ENCODE data around the gene GFRA3.

The GFRA3 gene

DNA sequence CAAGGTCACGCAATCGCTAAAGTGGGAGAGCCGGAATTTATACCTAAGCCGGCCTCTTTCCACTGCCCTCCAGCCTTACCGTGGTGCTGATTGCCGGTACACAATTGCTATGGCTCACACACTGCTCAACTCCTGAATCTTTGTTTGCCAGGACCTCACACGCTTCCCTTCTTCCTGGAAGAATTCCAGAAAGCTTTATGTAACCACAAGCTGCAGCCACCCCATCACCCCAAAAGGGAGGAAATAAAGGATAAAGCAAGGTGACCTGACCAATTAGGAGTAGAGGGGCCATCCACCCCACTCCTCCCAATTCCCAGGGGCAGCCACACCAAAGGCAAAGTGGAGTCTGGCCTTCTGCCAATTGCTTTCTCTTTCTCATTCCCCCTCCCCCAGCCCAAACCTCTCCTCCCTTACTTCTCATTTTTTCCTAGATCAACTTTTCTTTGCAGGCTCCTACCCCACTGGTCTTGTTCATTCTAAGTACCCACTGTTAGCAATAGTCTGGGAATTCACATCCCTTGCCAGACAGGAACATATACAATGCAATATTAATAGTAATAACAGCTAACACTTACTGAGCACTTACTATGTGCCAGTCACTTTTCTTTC lies 43.3 kb downstream of the GFRA3 start:
- no peak for TF ChIP-seq CTCF (IDR thresholded peaks at IDR 0.05)

DNA sequence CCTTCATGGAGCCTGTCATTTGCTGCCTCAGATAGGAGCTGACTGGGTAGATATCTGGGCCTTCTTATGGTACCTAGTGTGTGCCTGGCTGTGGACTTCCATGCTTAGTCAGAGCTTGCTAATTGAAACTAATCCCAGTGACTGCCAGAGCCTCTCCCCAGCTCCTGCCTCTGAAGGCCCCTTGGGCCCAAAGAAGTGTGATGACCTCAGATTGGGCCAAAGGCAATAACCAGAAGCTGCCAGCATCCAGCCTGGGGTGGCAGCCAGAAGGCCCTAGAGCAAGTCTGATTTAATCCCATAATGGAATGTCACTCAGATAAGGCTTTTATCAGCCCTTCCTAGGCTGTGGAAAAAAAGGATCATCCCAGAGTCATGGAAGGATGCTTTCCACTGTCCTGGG lies 44.2 kb downstream of the GFRA3 start:
- no peak for TF ChIP-seq CTCF (IDR thresholded peaks at IDR 0.05)

DNA sequence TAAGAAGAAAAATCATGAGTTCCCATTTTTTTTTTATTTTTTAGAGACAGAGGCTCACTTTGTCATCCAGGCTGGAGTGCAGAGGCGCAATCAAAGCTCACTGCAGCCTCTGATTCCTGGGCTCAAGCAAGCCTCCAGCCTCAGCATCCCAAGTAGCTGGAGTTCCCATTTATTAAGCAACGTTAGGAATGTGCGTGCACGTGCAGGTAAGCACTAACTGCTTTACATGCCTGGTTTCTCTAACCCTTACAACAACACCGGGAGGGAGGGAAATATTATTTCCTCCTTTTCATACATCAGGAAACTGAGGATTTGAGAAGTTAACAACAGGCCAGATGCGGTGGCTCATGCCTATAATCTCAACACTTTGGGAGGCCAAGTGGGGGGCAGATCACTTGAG lies 45.0 kb downstream of the GFRA3 start:
- TF ChIP-seq CTCF (IDR thresholded peaks at IDR 0.05), result no peak

- TF ChIP-seq CTCF (IDR thresholded peaks at IDR 0.05), result no peak
Observed at GRCh38 chr5:138226910-138227309, 47.5 kb downstream of the GFRA3 start.

DNA sequence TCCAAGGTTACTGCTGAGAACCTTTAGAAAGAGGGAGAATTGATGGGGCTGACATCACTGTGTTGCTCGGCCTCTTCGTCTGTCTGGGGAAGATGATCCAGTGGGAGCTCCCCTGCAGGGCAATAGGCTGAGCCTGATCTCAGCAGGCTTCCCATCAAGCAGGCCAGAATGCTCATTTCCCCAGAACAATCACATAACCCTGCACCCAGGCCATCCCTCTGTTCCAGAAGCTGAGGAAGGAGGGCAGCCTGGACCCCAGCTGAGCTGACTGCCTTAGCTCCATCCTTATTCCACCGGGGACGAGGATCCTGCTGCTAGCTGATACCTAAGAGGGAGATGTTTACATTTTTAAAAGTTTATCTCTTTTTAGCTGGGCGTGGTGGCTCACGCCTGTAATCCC lies 49.7 kb downstream of the GFRA3 start:
- no peak for TF ChIP-seq CTCF (IDR thresholded peaks at IDR 0.05)

- no peak for TF ChIP-seq CTCF (IDR thresholded peaks at IDR 0.05)
Observed at GRCh38 chr5:138223532-138223931, 50.9 kb downstream of the GFRA3 start.

DNA sequence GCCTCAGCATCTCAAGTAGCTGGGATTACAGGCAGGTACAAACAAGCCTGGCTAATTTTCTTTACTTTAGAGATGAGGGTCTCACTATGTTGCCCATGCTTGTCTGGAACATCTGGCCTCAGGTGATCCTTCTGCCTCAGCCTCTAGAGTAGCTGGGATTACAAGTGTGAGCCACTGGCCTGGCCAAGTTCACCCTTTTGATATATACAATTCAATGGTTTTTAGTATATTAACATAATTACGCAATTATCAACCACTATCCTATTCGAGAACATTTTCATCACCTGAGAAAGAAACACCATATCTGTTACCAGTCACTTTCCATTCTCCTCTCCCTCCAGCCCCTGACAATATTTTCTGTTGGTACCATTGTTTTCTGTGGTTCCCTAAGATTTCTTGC lies 57.6 kb downstream of the GFRA3 start:
- TF ChIP-seq CTCF (IDR thresholded peaks at IDR 0.05), result no peak
